GM20431 (cell line): ENCODE results near the gene KRTAP1-1.
"Not testable (repeated sequence)": the region's sequence is repeated elsewhere in the genome, so short reads cannot be mapped to it uniquely, and the experiment has no call there.

ENCODE experiments used
- in situ Hi-C: fragments of 300-500 bp; cut with MseI, MboI; formaldehyde crosslinking; loops from one replicate; pipeline ENCODE4 v1.15.0; 2020; ENCODE audit warnings: low sequenced_read_pairs; ENCODE audit not compliant: unreplicated experiment

Gene KRTAP1-1

DNA sequence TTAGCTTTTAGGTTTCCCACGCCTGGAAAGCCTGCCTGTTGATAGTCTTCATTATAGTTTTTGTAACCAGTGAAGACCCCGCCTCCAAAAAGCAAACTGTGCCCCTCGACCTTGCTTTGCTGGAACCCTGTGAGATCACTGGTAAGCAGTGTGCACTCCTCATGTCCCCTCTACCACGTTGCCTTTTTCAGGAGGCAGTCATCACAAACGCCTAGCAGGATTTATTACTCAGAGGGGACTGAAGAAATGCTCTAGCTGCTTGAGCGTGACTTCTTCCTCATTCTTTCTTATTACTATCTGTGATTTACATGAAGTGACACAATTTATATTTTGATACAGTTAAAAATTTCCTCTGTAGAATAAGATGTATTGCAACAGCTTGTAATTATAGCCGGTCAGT, 25.8 kb downstream of the KRTAP1-1 start:
- in situ Hi-C loops, result no loop called here

GRCh38 chr17:41013606-41014005, 27.6 kb downstream of the KRTAP1-1 start:
- in situ Hi-C loops, result no loop called here

GRCh38 chr17:41013181-41013580, 28.1 kb downstream of the KRTAP1-1 start:
- in situ Hi-C loops, result no loop called here

DNA sequence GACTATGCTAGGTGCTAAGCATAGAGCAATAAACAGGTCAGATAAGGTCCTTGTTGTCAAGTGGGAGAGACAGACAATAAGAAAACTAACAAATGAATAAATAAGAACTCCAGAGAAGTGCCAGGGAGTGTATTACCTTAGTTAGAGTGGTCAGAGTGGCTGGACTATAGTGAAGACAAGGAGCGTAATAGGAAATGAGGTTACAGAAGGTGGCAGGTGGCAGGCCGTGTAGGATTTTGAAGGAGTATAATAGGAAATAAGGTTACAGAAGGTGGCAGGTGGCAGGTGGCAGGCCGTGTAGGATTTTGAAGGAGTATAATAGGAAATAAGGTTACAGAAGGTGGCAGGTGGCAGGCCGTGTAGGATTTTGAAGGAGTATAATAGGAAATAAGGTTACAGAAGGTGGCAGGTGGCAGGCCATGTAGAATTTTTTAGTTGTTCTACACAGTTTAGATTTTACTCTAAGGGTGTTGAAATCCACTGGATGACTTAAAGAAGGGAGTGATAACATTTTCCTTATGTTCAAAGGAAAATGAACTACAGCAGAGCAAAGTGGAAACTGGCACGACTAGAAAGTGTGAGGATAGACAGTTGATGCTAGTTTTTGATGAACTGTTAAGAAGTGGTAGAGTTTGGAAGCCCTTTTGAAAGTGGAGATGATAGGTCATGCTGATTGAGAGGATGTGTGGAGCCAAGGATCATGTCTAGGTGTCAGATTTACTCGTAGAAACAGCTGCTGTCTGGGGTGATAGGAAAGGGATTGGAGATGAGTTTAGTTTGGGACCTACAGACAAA, 28.7 kb downstream of the KRTAP1-1 start:
- in situ Hi-C loops, result no loop called here

- in situ Hi-C loops, result no loop called here
Measured at GRCh38 chr17:41010441-41010840, 30.8 kb downstream of the KRTAP1-1 start.

DNA sequence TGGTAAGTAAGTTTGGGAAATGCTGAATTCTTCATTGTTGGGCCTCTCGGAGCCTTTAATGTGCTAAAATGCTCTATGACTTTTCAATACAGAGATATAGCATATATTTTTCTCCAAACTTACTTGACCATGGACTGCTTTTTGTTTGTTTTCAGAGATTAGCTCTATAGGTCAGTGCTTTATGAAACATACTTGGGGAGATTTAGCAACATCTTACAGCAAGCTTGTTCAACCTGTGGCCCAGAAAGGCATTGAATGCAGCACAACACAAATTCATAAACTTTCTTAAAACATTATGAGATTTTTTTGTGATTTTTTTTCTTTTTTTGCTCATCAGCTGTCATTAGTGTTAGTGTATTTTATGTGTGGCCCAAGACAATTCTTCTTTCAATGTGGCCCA, 31.3 kb downstream of the KRTAP1-1 start:
- in situ Hi-C loops, result no loop called here

- in situ Hi-C loops, result no loop called here
Measured at GRCh38 chr17:41009301-41009760, 31.9 kb downstream of the KRTAP1-1 start.

GRCh38 chr17:41008811-41009210, 32.4 kb downstream of the KRTAP1-1 start, which contains the start of gene KRTAP3-1:
TSS of gene KRTAP3-1 (minus strand) at chr17:41009128. CDS start at chr17:41009074, 54 bp downstream.
- in situ Hi-C loops, result no loop called here

DNA sequence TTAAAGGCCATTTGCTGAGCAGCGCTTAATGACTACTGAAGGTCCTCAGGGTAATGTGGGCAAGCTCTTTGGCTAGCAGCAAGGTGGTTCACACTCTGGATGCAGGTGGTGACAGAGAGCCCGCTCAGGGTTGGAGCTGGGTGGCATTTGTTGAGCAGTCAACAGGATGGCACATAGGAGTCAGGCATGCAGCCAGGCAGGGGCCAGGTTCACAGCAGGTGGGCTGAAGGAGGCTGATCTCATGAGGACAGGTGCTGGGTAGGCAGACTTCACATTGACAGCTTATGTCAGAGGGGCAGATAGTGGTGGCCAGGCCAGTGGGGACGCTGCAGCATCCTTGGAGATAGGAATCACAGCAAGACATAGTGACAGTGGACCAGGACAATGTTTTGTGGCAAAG, 36.9 kb downstream of the KRTAP1-1 start:
- in situ Hi-C loops, result no loop called here

DNA sequence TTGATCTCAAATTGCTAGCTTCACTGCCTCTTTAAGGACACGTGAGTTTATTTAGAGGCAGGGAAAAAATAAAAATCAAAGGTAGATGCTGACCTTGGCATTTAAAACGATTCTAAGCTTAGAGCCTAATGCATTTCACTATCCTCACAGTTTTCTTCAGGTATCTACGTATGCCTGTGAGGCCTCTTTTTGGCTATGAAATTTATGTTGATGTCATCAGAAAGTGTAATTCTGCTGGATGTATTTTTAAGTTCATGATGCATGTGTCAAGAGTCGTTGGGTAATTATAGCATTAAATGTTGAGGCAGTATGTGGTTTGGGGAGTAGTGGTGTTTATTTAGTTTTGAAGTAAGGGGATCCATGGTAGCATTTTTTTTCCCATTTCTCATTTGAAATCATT, 37.3 kb downstream of the KRTAP1-1 start:
- in situ Hi-C loops, result no loop called here

- in situ Hi-C loops, result no loop called here
Measured at GRCh38 chr17:41002814-41003213, 38.4 kb downstream of the KRTAP1-1 start.

DNA sequence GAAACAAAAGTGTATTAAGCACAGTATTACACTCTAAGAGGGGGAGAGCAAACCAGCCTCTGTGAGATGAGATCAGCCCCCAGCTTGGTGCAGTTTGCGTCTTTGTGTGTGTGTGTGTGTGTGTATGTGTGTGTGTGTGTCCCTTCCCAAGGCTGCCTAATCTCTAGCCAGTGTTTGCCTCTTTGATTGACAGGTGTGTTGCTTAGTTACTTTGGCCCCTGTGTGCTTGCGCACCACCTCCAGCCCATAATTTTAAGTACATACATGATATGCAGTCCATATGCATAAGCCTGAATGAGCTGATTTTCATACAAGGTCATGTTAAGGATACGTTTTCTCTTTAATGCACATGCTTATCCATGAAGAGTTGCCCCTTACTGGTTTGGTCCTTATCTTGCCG, 39.5 kb downstream of the KRTAP1-1 start:
- in situ Hi-C loops, result no loop called here

GRCh38 chr17:40999563-40999962, 41.7 kb downstream of the KRTAP1-1 start, which contains the start of gene KRTAP3-2:
TSS of gene KRTAP3-2 (minus strand) at chr17:40999906. CDS start at chr17:40999853, 53 bp downstream.
- in situ Hi-C loops, result not testable (repeated sequence)

- in situ Hi-C loops, result no loop called here
Measured at GRCh38 chr17:40997361-40997760, 43.9 kb downstream of the KRTAP1-1 start.

DNA sequence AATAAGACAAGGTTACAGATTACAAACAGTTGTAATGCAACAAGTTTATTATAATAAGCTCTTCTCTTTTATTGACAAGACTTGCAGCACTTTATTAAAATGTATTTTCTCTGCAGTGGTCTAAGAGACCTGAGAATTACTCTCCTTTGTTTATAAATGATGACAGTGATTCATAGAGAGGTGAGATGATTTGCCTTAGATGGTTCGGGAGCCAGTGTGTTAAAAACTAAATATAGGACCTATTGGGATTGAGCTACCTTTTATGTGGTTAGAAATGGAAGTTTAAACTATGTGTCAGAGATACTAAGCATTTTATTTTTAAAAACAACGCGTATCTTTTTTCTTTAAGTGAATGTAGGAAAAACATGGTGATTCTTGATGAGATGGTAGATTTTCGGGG, 44.4 kb downstream of the KRTAP1-1 start:
- in situ Hi-C loops, result no loop called here

- in situ Hi-C loops, result no loop called here
Measured at GRCh38 chr17:40995116-40995515, 46.1 kb downstream of the KRTAP1-1 start.

DNA sequence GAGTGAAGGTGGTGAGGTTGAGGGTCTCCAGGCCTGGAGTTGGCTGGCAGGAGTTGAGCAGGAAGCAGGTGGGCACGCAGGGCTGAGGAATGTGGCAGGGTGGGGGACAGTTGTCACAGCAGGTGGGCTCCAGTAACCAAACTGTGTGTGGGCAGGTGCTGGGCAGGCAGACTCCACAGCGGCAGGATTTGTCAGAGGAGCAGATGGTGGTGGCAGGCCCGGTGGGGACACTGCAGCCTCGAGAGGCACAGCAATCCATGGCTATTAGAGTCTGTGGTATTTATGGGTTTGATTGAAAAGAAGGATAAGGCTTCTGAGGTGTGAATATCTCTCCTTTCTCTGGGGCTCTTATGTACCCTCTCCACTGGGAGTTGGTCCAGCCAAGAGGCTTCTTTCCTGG, 47.4 kb downstream of the KRTAP1-1 start, which contains the start of gene KRTAP3-3:
Gene KRTAP3-3, minus strand, starts transcription at position 326 of the 400 bp plus-strand sequence. Its CDS starts 67 bp downstream, at position 259.
- in situ Hi-C loops, result no loop called here

- in situ Hi-C loops, result no loop called here
Measured at GRCh38 chr17:40993084-40993483, 48.2 kb downstream of the KRTAP1-1 start.

DNA sequence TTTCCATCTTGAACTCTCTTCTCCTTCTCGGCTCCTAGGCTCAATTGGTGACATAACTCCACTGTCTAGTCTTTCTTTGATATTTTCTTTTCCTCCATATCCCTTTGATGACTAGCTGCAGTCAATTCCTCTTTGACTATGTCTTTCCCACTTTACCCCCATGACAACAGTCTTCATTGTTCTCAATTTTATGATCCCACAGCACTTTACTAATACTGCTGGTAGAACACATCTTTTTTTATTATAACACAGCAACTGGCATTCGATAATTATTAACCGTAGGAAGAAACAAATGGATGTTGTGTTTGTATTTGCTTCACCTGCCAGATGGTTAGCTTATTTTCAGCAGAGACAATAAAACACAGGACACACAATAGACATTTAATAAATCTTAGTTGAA, 48.6 kb downstream of the KRTAP1-1 start:
- in situ Hi-C loops, result no loop called here
